T-helper 17 cell (primary cell): ENCODE measurements around the gene HOXD9. TPM values are rescaled to one million over a fixed set of nuclear protein-coding genes. Genes with fewer than 3 reads are reported as not detected.

Source experiments
- ATAC-seq: fragments of 150-1000 bp; cut with Tn5 transposase; 2 replicates; pipeline ENCODE4 v1.10.0; 2021; ENCODE audit warnings: mild to moderate bottlenecking, moderate library complexity
- DNase-seq, 3 donors: peaks; one replicate each; pipeline versions ENCODE4 v3.0.0 to v3.0.0-alpha.2; 2020 to 2021
- H3K9me3 ChIP-seq: one replicate; pipeline ENCODE4 v1.7.0; 2013; ENCODE audit warnings: low read length, mild to moderate bottlenecking; ENCODE audit not compliant: control insufficient read depth, poor library complexity, severe bottlenecking
- H3K27ac Mint-ChIP-seq: one replicate; pipeline ENCODE4 v1.8.0; 2022; ENCODE audit warnings: mild to moderate bottlenecking, moderate library complexity, mixed read lengths
- H3K27me3 Mint-ChIP-seq: one replicate; pipeline ENCODE4 v1.8.0; 2022; ENCODE audit warnings: mixed read lengths
- H3K36me3 Mint-ChIP-seq: one replicate; pipeline ENCODE4 v1.8.0; 2022; ENCODE audit warnings: low read depth, mixed read lengths
- H3K4me1 Mint-ChIP-seq: one replicate; pipeline ENCODE4 v1.8.0; 2022; ENCODE audit warnings: mild to moderate bottlenecking, mixed read lengths
- H3K4me3 Mint-ChIP-seq: one replicate; pipeline ENCODE4 v1.8.0; 2022; ENCODE audit warnings: mild to moderate bottlenecking, moderate library complexity, mixed read lengths
- total RNA-seq, 4 donors: library from RNA in 2 of 4; stranded (reverse) in 2 of 4; gene quantifications; one replicate each; pipeline ENCODE4 v1.2.3 and lab custom pipeline; 2022 to 2026

HOXD9 gene
- total RNA-seq, 2 donors from 2014 or later = not detected

DNA sequence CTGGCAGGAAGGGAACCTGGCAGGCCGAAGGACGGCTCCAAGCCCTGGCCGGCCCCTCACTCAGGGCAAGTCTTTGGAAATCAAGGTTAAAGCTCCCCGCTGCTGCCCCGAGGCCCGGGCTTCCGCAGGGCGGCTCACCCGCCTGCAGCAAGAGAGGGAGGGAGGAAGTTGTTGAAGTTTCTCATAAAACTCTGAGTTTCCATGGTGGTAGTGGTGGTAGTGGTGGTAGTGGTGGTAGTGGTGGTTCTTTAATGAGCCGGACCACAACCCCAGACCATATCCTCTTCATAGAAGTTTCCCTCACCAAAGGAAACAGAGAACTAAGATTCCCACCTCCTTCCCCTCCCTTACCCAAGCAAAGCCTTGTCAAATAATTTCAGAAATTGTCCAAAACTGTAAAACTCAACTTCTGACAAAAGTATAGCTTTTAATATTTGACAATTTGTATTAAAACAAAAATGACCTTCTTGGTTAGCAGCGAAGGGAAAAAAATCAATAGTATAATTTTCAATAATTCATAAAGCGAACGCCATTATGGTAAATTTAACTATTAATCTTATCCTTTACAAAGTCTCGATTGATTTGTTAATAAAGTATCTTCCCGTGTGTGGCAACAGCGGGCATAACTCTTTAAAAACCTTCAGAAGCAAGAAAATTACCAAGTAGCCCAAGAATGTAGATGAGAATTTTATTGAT lies 7.4 kb upstream of the HOXD9 start:
- H3K9me3 ChIP-seq = no peaks in the 10 kb centered on the region
- H3K27ac Mint-ChIP-seq = peak overlapping the region; percentile 83
- H3K36me3 Mint-ChIP-seq = peaks cover 6% of the 10 kb centered on the region
- H3K4me3 Mint-ChIP-seq = no peak overlapping the region
- DNase-seq (no peak), ATAC-seq (no peak)
- peaks cover 86% of the 10 kb centered on the region for H3K27me3 Mint-ChIP-seq
- peaks cover 2% of the 10 kb centered on the region for H3K4me1 Mint-ChIP-seq

DNA sequence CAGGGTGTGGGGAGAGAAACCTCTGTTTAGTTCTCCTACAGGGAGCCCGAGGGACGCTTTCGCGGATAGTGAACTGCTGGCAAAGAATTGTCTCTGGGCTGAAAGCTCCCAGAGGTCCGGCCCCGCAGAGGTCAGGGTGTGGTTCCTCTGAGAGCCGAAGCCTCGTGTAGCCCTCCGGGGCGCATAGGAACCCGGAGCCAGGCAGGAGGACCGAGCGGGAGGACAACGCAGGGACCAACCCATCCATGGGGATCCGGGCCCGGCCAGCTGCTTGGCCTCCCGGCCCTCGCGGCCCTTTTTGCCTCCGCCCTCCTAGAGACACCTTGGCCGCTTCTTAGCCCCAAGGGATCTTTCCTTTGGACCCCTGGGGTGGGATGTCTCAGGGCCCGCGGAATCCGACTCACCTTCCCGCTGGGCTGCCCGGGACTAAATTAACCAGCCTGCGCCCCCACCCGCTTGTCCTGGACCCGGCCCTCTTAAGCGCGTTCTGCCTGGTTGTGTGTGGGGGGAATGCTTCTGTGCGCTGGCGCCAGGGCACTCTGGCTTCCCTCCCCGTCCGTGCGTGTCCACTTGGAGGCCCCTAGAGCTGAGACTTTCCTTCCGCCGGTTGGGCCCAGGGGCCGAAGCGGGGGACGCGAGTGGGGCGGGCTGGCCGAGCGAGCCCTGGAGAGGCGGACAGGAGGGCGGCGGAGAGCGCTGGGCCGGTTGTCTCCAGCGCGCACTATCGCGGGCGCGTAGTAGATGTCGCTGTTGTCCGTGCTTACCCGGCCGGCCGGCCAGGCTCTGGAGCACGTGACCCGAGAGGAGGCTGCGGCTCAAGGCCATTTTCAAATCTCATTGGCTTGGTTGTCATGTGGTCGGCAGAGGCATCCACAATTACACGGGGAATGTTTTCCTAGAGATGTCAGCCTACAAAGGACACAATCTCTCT lies 6.4 kb upstream of the HOXD9 start, which contains the start of gene HOXD10:
TSS of gene HOXD10 (plus strand) at position 896 of the 931 bp plus-strand sequence. CDS start 56 bp downstream, outside the sequence.
- Mint-ChIP-seq H3K4me1 (peaks cover 2% of the 10 kb centered on the region), H3K4me3 (peak within 1 kb of the TSS; percentile 12), H3K27me3 (peaks cover 86% of the 10 kb centered on the region), H3K27ac (no peak within 1 kb of the TSS), H3K36me3 (peaks cover 6% of the 10 kb centered on the region)
- DNase-seq (no peak), ATAC-seq (no peak)
- H3K9me3 ChIP-seq = no peaks in the 10 kb centered on the region

DNA sequence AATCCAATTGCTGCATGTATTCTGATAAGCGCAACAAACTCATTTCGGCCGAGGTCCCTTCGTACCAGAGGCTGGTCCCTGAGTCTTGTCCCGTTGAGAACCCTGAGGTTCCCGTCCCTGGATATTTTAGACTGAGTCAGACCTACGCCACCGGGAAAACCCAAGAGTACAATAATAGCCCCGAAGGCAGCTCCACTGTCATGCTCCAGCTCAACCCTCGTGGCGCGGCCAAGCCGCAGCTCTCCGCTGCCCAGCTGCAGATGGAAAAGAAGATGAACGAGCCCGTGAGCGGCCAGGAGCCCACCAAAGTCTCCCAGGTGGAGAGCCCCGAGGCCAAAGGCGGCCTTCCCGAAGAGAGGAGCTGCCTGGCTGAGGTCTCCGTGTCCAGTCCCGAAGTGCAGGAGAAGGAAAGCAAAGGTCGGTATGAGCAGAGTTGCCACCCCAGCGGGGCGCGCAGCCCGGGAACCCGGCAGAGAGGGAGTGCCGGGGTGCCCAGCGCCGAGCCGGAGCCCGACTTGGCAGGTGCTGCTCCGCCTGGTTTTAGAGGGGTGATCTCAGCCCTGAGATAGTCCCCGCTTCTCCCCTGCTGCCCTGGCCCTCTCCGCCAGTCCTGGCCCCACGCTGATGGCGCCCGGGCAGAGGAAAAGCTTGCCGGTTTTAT lies 5.2 kb upstream of the HOXD9 start:
- peaks cover 4% of the 10 kb centered on the region for H3K36me3 Mint-ChIP-seq
- H3K4me1 Mint-ChIP-seq = peaks cover 2% of the 10 kb centered on the region
- DNase-seq (no peak), ATAC-seq (no peak)
- no peak overlapping the region for H3K27ac Mint-ChIP-seq
- peaks cover 80% of the 10 kb centered on the region for H3K27me3 Mint-ChIP-seq
- H3K4me3 Mint-ChIP-seq = peak overlapping the region; percentile 12
- no peaks in the 10 kb centered on the region for H3K9me3 ChIP-seq

DNA sequence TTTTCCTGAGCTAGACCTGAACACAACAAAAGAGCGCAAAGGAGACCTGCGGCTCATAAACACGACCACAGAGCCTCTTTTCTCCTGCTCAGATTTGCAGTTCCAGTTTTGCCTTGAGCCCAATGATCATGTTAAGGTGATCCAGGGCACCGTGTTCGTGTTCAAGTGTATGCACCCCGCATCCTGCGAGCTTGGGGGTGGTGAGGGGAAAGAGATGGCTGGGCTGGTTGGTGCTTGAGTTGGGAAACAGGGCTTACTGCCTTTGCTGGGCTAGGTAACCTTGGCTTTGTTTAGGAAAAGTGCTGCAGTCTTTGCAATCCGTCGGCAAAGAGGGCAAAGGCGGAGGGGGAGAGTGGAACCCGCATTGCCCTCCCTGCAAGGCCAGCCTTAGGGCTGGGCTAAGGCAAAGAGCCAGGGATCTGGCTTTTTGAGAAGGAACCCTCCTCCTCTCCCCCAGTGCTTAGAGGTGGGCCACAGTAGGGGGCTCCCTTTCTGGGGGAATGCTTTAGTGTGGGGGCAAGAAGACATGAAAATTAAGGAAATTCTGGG lies 4.6 kb upstream of the HOXD9 start:
- no peak for DNase-seq
- Mint-ChIP-seq H3K27ac (peak overlapping the region; percentile 68), H3K4me3 (no peak overlapping the region), H3K27me3 (peaks cover 74% of the 10 kb centered on the region), H3K4me1 (peaks cover 2% of the 10 kb centered on the region), H3K36me3 (peaks cover 4% of the 10 kb centered on the region)
- no peak for ATAC-seq
- no peaks in the 10 kb centered on the region for H3K9me3 ChIP-seq

DNA sequence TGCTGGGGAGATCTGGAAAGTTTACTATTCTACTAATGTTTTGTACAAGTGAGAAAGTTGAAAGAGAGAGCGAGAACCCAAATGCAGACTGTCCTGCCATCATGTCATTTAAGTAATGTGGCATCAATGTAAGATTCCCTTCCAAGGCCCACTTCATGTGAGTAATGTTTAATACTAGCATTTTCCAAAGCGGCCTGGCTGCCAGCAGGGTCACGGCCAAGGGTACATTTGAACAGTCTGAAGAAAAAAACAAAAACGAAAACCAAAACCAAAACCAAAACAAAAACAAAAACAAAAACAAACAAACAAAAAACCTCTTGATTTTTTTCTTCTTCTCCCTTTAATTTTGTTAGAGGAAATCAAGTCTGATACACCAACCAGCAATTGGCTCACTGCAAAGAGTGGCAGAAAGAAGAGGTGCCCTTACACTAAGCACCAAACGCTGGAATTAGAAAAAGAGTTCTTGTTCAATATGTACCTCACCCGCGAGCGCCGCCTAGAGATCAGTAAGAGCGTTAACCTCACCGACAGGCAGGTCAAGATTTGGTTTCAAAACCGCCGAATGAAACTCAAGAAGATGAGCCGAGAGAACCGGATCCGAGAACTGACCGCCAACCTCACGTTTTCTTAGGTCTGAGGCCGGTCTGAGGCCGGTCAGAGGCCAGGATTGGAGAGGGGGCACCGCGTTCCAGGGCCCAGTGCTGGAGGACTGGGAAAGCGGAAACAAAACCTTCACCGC lies 3.7 kb upstream of the HOXD9 start:
- no peaks in the 10 kb centered on the region for H3K9me3 ChIP-seq
- Mint-ChIP-seq H3K27ac (peak overlapping the region; percentile 68), H3K4me1 (peaks cover 3% of the 10 kb centered on the region), H3K36me3 (peaks cover 4% of the 10 kb centered on the region), H3K4me3 (peak overlapping the region; percentile 15), H3K27me3 (peaks cover 69% of the 10 kb centered on the region)
- no peak for ATAC-seq
- no peak for DNase-seq

DNA sequence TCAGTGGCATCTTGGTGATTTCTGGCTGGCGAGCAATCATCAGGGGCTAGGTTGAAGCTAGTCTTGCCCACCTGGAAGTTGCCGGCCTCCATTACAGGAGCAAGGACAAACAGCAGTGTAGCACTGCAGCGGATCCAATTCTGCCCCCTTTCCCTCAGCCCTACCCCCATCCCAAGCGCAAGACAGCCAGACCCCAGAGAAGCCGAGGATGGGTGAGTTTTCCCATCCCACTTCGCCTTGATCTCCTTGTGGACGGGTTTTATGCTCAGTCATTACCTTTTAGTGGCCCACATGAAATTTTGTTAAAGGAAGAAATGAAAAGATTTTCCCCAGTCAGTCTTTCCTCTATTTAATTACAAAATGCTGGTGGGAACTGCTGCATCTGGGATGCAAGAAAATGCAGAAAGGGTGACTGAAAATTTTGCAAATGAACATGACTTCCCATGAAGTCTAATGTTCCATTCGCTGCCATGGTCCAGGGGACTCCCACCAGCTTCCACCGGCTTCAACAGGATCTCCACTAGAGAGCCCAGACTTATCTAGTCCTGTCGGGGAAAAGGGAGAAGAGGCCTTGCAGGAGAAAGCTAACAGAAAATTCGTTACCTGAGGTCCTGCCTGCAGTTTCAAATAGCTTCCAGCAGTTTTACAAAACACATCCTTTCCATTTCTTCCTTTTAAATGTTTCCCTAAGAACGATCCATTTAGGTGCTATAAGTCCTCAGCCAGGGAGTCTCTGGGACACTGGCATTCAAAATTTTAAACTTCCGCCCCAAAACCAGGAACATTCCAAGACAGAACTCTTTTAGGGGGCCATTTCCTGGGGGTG lies 1.9 kb upstream of the HOXD9 start:
- Mint-ChIP-seq H3K36me3 (peaks cover 7% of the 10 kb centered on the region), H3K4me1 (peaks cover 5% of the 10 kb centered on the region), H3K27me3 (peaks cover 76% of the 10 kb centered on the region), H3K4me3 (peak overlapping the region; percentile 34), H3K27ac (peak overlapping the region; percentile 82)
- no peak for ATAC-seq
- H3K9me3 ChIP-seq = no peaks in the 10 kb centered on the region
- no peak for DNase-seq

DNA sequence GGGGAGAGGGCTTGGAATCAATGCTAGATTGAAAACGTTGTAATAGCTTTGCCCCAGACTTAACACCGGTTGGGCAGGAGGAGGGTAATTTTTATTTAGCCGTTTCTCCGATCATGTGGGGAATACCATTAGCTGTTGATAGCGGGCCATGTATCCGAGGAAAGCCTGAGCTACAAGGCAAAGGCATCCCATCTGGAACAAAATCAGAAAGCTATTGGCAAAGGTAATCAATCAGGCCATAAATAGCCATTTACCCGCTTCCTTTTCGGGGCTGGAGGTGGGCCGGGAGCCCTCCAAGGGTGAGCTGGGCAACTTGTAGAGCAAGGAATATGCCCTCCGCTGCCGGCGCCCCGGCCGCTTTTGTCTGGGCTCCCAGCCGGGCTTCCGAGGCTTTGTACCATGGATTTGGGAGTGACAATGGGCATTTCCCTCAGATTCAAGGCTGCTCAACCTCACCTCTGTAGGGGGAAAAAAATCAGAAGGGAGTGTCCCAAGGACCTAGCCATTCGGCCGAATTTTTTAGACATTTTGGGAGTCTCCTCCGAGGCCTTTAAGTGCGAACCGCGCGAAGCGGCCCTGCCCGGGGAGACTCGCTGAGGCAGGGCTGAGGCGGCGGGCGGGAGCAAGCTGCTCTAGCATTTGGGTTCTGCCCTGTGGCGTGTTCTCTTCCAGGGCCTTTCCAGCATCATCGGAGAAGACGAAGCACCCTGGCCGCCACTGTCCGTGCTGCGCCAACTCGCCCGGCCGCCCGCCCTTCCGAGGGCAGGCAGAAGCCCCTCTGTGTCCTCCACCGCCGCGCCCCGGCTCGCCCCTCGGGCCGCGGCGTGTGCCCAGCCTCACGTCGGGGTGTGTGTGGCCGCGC lies 1.1 kb upstream of the HOXD9 start:
- Mint-ChIP-seq H3K27me3 (peaks cover 81% of the 10 kb centered on the region), H3K4me1 (peaks cover 6% of the 10 kb centered on the region), H3K36me3 (peaks cover 7% of the 10 kb centered on the region), H3K27ac (peak overlapping the region; percentile 82), H3K4me3 (no peak overlapping the region)
- H3K9me3 ChIP-seq = no peaks in the 10 kb centered on the region
- no peak for DNase-seq
- ATAC-seq = no peak

DNA sequence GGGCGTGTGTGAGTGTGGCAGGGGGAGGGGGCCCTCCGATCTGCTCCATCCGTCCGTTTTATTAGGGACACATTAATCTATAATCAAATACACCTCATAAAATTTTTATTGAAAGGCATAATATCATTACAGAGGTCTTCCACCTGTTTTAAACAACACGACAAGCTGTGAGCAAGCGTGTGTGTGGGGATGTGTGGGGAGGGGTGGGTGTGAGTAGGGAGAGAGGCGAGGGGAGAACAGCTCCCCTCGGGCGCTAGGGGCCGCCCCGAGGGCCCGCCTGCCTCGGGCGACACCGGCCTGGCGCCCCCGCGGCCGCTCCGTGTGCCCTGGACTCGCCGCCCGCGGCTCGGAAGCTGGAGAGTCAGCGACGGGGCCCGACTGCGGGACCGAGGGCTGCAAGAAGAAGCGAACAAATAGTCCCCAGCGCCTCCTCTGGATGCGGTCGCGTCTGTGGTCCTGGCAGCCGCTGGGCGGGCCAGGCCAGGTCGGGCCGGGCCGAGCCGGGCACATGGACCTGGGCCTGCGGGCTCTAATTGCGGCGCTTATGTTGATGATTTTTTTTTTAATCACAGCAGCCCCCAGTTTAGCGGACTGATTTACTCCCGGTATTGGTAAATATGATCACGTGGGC lies 352 bp upstream of the HOXD9 start:
- H3K4me1 Mint-ChIP-seq = peaks cover 6% of the 10 kb centered on the region
- ATAC-seq = no peak
- DNase-seq = no peak
- H3K9me3 ChIP-seq = no peaks in the 10 kb centered on the region
- peaks cover 81% of the 10 kb centered on the region for H3K27me3 Mint-ChIP-seq
- no peak overlapping the region for H3K27ac Mint-ChIP-seq
- H3K36me3 Mint-ChIP-seq = peaks cover 7% of the 10 kb centered on the region
- peak overlapping the region; percentile 55 for H3K4me3 Mint-ChIP-seq

DNA sequence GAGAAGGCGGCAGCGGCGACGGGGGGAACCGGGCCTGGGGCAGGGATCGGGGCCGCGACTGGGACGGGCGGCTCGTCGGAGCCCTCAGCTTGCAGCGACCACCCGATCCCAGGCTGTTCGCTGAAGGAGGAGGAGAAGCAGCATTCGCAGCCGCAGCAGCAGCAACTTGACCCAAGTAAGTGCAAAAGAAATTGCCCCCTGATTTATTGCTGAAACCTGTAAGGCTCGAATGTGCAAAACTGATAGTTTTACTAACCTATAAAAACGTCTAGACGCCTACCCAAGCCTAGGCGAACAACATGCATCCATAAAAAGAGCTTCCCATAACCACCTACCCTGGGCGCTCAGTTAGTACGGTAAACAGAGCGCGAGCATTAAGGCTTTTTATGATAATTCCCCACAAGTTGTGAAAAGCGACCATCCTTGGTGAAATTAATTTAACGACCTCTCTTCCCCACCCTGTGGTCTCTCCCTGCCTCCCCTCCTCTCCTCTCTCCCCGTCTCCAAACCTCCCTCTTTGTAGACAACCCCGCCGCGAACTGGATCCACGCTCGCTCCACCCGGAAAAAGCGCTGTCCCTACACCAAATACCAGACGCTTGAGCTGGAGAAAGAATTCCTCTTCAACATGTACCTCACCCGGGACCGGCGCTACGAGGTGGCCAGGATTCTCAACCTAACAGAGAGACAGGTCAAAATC lies 1.0 kb downstream of the HOXD9 start:
- no peaks in the 10 kb centered on the region for H3K9me3 ChIP-seq
- ATAC-seq = no peak
- Mint-ChIP-seq H3K4me3 (peak overlapping the region; percentile 65), H3K27me3 (peaks cover 80% of the 10 kb centered on the region), H3K27ac (peak overlapping the region; percentile 72), H3K4me1 (peaks cover 6% of the 10 kb centered on the region), H3K36me3 (peaks cover 7% of the 10 kb centered on the region)
- no peak for DNase-seq

DNA sequence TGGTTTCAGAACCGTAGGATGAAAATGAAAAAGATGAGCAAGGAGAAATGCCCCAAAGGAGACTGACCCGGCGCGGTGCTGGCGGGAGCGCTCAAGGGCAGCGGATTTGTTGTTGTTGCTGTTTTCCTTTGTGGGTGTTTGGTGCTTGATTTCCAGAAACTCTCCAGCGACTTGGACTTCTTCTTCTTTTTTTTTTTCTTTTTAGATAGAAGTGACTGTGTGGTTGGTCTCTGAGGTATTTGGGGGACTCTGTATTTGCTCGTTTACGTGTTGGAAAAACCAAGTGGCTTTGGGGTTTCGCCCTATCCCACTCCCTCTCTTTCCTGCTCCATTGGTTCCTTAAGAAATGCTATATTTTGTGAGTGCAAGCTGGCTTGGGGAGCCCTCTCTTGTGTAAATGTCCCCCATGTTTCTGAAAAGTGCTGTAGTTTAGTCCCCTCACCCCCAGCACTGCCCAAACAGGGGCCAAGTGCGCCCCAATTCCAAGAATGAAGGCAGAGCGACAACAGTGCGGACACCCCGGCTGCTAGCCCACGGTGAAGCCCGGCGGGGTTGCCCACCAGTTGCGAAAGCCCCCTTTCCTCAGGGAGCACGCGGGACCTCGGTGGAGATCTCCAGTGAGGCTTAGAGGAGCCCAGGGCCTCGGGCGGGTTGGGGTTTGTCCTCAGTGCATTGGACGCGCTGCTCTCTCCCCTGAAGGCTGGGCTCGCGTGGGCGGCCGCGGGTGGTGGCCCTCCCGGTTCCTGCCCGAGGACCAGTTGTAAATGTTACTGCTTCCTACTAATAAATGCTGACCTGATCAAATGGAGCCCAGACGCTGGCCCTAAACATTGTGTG lies 1.8 kb downstream of the HOXD9 start:
- no peaks in the 10 kb centered on the region for H3K9me3 ChIP-seq
- ATAC-seq (no peak), DNase-seq (no peak)
- H3K4me1 Mint-ChIP-seq = peaks cover 7% of the 10 kb centered on the region
- peaks cover 9% of the 10 kb centered on the region for H3K36me3 Mint-ChIP-seq
- H3K4me3 Mint-ChIP-seq = peak overlapping the region; percentile 65
- peak overlapping the region; percentile 72 for H3K27ac Mint-ChIP-seq
- H3K27me3 Mint-ChIP-seq = peaks cover 81% of the 10 kb centered on the region
